NCI-H128 (cell line): ENCODE measurements around the gene CCDC18.
"Not testable (repeated sequence)": the region's sequence is repeated elsewhere in the genome, so short reads cannot be mapped to it uniquely, and the experiment has no call there.

Experiments
- DNase-seq: peaks from one replicate; lab custom pipeline; 2025; ENCODE audit not compliant: unreplicated experiment; lab: John Stamatoyannopoulos, UW

The CCDC18 gene, protein sequence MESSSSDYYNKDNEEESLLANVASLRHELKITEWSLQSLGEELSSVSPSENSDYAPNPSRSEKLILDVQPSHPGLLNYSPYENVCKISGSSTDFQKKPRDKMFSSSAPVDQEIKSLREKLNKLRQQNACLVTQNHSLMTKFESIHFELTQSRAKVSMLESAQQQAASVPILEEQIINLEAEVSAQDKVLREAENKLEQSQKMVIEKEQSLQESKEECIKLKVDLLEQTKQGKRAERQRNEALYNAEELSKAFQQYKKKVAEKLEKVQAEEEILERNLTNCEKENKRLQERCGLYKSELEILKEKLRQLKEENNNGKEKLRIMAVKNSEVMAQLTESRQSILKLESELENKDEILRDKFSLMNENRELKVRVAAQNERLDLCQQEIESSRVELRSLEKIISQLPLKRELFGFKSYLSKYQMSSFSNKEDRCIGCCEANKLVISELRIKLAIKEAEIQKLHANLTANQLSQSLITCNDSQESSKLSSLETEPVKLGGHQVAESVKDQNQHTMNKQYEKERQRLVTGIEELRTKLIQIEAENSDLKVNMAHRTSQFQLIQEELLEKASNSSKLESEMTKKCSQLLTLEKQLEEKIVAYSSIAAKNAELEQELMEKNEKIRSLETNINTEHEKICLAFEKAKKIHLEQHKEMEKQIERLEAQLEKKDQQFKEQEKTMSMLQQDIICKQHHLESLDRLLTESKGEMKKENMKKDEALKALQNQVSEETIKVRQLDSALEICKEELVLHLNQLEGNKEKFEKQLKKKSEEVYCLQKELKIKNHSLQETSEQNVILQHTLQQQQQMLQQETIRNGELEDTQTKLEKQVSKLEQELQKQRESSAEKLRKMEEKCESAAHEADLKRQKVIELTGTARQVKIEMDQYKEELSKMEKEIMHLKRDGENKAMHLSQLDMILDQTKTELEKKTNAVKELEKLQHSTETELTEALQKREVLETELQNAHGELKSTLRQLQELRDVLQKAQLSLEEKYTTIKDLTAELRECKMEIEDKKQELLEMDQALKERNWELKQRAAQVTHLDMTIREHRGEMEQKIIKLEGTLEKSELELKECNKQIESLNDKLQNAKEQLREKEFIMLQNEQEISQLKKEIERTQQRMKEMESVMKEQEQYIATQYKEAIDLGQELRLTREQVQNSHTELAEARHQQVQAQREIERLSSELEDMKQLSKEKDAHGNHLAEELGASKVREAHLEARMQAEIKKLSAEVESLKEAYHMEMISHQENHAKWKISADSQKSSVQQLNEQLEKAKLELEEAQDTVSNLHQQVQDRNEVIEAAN (N-terminal part only)

DNA sequence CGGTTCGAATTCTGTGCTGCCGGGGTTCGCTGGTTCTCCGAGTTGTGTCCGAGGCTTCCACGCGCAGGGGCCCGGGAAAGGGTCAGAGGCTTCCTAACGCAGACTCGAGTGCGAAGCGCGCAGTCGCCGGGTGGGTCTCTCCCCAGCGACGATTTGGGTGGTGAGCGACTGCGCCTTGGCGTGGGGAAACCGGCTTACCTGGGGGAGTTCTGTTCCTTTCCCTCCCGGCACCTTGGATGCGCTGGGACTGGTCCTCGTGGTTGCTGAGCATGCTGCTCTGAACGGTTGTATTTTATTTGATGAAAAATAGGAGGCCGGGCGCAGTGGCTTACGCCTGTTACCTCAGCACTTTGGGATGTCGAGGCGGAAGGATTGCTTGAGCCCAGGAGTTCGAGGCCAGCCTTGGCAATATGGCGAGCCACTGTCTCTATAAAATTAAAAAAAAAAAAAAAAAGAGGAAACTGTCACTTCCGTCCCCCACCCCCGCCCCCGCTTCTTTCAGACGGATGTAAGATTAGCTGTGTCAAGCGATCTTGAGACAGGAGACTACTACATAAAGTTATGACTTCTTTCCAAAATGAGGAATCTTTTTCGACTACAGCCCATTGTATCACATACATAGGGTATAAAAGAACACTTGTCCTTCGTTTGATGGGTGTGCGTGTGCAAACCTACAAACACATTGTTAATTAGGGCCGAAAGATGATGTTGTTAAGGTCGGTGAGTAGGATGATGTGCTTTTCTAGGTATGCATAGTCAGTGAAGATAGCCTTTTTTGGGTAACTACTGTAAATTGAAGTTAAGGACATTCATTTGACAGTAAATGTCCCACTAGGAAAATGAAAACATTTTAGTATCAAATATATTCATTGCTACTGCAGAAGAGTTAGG, at the start of gene CCDC18:
Gene CCDC18 (plus strand): TSS at position 2 of the 891 bp plus-strand sequence. CDS start 2,638 bp downstream, outside the sequence.
- DNase-seq, result no peak

DNA sequence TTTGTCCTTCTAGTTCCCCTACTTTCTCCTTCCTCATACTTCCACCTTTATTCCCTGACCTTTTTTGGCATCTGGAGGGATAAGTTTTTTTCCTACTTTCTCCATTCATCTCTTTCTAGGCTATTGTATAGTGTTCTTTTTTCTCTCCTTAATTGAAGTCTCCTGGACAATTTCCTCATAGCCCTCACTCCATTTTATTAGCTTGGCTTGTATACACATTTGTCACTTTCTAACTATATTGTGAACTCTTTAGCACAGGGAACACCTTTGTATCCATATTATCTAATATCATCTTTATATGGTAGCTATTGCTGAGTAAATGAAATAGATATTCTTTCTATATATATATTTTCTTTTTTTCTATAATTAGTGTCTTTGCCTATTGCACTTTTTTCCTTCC, 47.9 kb upstream of the CCDC18 start:
- no peak for DNase-seq

DNA sequence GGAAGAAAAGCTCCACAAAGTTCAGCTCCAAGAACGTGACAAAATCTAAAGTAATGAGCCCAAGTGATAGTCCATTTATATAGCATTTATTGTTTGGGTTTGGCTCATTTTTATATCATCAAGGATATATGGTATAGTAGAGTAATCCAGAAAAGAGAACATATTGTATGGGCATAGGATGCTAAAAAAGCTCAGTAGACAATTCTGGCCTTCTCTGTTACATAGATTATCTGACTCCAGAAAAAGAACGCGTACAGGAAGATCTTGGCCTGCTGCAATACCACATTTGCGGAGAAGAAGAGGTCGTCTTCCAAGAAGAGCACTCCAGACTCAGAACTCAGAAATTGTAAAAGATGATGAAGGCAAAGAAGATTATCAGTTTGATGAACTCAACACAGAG, 44.1 kb upstream of the CCDC18 start:
- DNase-seq, result no peak

DNA sequence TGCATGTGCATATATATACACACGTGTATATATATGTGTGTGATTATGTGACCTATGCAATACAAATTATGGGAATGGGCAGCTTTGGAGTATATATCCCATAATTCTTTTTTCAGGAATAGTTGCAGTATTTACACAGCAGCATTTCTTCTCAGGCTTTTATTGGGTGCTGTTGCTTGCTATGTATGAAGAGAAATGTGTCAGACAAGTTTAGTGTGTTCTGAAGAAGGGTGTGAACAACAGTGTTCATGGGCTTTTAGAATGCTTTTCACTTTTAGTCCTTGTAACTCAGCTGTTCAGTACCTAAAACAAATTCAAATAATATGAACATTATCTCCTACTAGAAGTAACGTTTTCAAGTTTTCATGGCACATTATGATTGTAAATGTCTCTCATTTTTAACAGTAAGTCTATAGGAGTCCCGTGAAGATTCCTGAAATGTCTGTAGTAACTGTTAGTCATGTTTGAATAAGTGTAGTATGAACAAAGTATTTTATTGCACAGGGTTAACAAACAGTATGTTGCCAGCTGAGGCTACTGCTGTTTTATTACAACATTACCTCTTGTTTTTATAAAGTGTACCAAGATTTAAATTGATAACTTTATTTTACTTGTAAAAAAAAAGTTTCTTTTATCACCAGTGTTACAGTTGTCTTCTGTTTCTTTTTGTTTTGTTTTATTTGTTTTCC, 42.8 kb upstream of the CCDC18 start:
- no peak for DNase-seq

DNA sequence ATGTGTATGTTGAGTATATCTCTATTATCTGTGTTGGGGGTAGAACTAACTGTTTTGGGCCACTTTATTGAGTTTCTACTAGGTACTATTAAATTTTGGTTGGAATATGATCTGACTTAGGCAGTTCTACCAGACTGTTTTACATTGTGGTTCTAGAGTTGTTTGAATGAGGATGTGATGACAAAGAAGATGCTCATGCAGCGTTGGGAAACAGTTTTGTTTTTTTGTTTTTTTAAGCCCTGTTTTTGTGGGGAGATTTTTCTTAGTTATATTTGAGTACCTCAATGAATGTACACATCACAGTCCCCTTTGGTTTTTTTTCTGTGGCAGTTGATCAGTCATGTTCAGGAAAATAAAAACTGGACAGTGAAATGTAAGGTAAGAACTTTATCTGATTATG, 40.4 kb upstream of the CCDC18 start:
- no peak for DNase-seq

DNA sequence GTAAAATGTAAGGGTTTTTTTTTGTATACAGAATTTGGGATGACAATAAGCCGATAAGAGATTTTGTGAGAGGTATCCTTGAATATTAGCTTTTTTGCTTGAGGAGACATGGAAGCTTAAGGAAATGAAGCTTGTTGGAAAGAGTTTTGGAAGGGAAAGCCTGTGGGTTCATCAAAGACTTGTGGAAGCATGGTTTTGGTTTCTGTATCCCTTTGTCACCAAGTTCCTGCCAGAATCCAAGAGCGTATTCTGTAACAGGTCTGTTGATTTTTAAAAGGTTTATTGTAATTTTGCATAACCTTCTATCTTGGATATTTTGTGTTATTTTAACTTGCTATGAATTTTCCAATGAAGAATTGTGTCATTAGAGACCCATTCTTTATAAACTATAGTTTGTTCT, 38.4 kb upstream of the CCDC18 start:
- no peak for DNase-seq

DNA sequence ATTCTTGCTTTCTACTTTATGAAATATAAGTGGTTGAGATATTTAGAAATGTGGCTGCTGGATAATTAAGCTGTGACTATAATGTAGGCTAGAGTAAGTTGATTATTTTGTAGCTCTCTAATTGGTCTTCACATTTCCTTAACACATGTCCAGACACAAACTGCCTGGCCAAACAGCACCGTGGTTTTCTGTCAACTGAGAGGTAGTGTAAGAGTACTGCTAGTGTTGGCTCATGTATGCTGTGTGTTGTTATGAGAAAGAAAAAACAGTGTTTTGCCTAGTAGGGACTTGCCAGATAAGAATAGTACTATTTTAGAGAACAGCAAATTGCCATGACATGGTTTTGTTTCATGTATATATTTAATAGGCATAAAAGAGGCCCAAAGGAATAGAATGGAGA, 37.4 kb upstream of the CCDC18 start:
- no peak for DNase-seq

DNA sequence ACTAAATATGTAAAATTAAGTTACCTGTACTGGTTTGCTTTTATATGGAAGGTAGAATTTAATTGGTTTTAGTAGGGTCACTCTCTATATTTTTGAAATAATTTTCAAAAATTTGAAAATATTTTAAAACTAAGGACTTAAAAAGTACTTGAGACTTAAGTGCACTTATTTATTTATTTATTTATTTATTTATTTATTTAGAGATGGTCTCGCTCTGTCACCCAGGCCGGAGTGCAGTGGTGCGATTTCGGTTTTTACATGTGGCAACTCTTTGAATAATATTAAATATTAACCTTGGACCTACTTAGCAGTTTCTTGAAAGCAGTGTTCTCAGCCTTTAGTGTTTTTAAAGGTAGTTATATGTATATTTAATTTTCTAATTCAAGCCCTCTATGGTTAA, 36.8 kb upstream of the CCDC18 start:
- DNase-seq, result no peak

DNA sequence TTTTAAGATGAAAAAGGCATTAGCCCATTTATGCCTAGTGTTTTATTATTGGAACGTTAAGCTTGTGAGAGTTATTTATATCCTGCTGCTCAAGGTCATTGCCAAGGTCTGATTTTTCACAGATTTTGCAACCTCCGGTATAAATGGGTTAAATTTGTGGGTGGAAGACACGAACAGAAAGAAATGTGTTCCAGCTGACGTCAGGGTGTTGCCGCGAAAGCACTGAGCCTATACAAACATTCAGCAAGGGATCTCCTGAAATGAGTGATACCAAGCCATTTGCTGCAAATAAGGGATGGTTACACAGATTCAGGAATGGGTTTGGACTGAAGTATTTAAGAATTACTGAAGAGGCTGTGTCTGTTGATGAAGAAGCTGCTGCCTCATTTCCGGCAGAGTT, 32.5 kb upstream of the CCDC18 start:
- DNase-seq, result no peak

DNA sequence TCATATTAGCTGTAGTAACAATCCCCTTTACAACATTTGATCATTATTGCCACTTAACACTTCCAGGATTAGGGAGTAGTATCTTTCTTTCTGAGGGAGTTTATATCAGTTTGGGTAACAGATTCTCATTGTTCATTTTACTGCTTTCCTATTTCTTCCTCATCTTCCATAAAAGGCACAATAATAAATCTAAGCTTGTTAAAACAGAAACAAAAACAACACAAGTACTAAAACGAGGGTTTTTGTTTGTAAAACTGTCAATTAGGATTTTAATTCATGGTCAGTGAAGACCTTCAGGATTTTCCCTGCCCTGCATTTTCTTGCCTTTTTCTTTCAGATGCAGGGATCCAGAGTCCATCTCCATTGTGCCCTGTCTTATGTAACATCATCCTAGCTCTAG, 29.8 kb upstream of the CCDC18 start:
- DNase-seq, result no peak

DNA sequence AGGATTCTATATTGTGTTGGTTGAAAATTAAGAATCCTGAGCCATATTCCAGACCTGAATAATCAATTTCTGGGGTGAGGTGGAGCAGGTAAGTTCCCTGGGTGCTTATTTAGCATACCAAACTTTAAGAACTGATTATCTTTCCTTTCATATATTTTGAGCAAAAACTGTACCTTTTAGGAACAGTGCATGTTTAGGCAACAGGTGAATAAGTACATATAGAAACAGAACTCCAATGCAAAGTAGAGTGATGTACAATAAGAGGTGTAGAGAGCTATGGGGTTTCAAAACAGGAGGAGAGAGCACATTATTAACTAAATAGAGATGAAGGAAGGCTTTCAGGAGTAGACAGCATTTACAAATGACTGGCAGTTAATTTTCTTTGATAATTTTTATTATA, 29.1 kb upstream of the CCDC18 start:
- DNase-seq, result no peak

DNA sequence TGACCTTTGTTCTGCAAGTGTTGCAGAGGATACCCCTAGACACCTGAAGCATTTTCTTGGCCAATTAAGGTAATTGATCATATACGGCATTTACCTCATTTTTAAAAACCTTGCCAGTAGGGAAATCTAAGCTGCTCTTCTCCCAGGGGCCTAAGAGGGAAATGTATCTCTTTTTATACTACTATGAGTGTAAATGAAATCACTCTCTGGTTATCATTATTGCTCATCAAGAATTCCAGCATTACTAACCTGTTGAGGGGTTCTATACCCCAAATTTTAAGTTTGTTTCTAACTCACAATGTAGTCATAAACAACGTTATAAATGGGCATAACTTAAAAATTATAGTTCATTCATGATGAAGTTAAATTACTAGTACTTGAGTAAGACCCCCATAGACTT, 27.7 kb upstream of the CCDC18 start:
- DNase-seq, result no peak

DNA sequence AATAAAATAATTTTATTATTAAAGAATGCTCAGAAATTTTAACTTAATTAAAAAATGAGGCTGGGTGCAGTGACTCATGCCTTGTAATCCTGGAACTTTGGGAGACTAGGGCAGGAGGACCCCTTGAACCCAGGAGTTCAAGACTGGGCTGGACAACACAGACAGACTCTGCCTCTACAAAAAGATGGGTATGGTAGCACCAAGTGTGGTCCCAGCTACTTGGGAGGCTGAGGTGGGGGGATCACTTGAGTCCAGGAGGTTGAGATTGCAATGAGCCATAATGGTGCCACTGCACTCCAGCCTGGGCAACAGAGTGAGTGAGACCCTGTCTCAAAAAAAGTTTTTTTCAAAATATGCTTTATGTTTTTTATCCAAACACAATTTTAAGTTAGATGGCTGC, 25.6 kb upstream of the CCDC18 start:
- DNase-seq, result no peak

DNA sequence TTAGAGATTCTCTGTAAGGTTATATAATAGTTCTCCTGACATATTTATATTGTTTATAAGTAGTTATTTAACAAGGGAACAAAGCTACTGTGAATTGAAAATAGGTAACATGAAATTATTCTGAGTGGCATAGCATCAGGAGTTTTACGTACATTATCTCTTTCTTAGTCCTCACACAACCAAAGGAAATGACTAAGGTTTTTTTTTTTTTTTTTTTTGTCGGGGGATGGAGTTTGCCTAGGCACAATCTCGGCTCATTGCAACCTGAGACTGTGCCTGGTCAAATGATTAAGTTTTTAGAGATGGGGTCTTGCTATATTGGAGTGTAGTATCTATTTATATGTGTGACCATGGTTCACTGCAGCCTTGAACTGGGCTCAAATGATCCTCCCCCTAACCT, 25.2 kb upstream of the CCDC18 start:
- no peak for DNase-seq

DNA sequence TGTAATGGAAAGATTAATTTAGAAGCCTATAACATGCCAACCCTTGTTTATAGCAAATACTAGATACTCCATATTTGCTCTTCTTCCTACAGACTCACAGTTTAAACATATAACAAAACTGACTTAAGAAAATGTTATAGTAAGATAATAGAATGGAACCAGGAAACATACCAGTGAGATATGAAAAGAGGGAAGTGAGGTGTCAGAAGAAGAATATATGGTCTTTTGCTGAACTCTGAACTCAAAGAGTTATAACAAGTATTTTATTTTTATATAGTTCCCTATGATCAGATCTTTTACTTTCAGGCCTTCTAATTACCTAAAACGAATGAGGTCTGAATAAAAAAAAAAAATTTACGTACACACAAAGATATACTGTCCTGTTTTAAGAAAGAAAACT, 21.2 kb upstream of the CCDC18 start:
- DNase-seq, result no peak

DNA sequence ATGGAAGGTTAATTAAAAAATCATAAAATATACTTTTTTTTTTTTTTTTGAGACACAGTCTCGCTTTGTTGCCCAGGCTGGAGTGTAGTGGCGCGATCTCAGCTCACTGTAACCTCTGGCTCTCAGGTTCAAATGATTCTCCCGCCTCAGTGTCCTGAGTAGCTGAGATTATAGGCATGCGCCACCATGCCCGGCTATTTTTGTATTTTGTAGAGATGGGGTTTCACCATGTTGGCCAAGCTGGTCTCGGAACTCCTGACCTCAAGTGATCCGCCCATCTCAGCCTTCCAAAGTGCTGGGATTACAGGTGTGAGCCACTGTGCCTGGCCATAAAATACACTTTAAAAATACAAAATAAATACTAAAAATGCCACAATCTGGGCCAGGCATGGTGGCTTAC, 17.2 kb upstream of the CCDC18 start:
- not testable (repeated sequence) for DNase-seq

DNA sequence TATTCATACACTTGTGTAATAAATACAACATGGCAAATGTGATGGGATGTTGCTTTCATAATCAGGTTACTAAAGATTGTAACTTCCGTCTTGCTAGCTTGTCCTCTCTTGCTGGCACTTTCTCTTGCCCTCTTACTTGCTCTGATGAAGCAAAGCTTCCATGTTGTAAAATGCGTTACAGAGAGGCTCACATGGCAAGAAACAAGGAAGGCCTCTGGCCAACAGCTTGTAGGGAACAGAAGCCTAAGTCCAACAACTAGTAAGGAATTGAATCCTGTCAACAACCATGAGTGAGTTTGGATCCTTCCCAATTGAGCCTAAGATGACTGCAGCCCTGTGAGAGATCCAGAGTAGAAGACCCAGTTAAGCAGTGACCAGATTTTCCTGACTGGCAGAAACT, 15.7 kb upstream of the CCDC18 start:
- no peak for DNase-seq

DNA sequence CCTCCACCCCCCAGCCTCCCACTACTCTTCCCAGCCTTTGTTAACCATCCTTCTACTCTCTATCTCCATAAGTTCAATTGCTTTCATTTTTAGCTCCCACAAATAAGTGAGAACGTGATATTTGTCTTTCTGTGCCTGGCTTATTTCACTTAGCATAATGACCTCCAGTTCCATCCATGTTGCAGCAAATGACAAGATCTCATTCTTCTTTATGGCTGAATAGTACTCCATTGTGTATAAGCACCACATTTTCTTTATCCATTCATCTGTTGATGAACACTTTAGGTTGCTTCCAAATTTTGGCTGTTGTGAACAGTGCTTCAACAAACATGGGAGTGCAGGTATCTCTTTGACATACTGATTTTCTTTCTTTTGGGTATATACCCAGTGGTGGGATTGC, 14.6 kb upstream of the CCDC18 start:
- DNase-seq, result not testable (repeated sequence)

DNA sequence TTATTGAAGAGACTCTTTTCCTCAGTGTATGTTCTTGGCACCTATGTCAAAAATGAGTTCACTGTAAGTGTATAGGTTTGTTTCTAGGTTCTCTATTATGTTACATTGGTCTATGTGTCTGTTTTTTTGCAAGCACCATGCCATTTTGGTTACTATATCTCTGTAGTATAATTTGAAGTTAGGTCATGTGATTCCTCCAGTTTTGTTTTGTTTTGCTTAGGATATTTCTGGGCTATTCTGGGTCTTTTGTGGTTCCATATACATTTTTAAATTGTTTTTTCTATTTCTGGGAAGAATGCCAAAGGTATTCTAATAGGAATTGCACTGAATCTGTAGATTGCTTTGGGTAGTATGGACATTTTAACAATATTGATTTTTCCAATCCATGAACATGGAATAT, 13.5 kb upstream of the CCDC18 start:
- no peak for DNase-seq

DNA sequence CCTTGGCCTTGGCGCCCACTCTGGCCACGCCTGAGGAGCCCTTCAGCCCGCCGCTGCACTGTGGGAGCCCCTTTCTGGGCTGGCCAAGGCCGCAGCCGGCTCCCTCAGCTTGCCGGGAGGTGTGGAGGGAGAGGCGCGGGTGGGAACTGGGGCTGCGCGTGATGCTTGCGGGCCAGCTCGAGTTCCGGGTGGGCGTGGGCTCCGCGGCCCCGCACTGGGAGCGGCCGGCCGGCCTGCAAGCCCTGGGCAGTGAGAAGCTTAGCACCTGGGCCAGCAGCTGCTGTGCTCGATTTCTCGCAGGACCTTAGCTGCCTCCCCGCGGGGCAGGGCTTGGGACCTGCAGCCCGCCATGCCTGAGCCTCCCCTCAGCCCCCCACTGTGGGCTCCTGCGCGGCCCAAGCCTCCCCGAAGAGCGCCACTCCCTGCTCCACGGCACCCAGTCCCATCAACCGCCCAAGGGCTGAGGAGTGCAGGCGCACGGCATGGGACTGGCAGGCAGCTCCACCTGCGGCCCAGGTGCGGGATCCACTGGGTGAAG, 10.3 kb upstream of the CCDC18 start:
- not testable (repeated sequence) for DNase-seq
